ENCODE results near the gene RASA3. TPM values are rescaled to one million over a fixed set of nuclear protein-coding genes. Genes with fewer than 3 reads are reported as not detected.

Gene RASA3
- total RNA-seq, 2 donors from 2014 or later = 6.3 to 12.0 TPM

DNA sequence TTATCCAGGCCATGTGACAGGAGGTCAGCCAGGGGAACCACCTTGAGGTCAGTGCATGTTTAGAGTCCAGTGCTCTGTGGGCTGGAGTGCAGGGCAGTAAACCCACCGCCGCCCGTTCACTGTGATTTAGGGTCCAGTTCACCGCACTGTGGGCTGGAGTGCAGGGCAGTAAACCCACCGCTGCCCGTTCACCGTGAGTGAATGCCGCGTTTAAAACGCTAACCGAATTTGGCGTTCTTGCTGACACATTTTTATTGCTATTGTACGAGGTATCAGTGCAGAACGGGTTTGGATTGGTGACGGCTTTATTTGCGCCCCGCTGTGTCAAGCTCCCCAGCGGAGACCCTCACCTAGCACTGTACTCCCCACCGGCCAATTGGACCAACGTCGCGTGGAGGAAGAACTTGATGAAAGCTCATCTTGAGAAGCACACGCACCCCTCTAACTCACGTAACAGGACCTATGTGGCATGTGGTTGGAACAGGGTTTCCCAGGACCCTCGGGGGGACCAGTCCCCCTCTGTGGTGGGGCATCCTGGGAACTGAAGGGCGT is 186.5 kb downstream of the RASA3 start:
- no peak for TF ChIP-seq CTCF (conservative IDR thresholded peaks at IDR 0.05)

GRCh38 chr13:113943821-113944565 is 188.4 kb downstream of the RASA3 start:
- H3K36me3 Mint-ChIP-seq (ENCODE audit: low read depth) = no peaks in the 10 kb centered on the region
- peaks cover 20% of the 10 kb centered on the region for H3K27me3 Mint-ChIP-seq (ENCODE audit: insufficient read depth)
- TF ChIP-seq CTCF (conservative IDR thresholded peaks at IDR 0.05) = no peak
- no peak overlapping the region for H3K27ac ChIP-seq (ENCODE audit: low read depth, low read length)
- no peaks in the 10 kb centered on the region for H3K4me1 Mint-ChIP-seq
- H3K27me3 ChIP-seq (ENCODE audit: control insufficient read depth, insufficient read depth, low read length, poor library complexity, severe bottlenecking) = peaks cover 35% of the 10 kb centered on the region
- no peaks in the 10 kb centered on the region for H3K9me3 ChIP-seq (ENCODE audit: control insufficient read depth, low read length)
- 86 to 92% methylated on average over 11 to 19 of the region's 19 CpGs for WGBS, 2 experiments (ENCODE audit: insufficient coverage in 1 of 2, insufficient read length in 1 of 2)
- no peak for DNase-seq
- H3K9me3 Mint-ChIP-seq = peaks cover 3% of the 10 kb centered on the region
- H3K36me3 ChIP-seq (ENCODE audit: control insufficient read depth, insufficient read depth, low read length) = no peaks in the 10 kb centered on the region
- no peaks in the 10 kb centered on the region for H3K4me1 ChIP-seq (ENCODE audit: control insufficient read depth, insufficient read depth, low read length)
- H3K4me3 ChIP-seq (ENCODE audit: low read length) = no peak overlapping the region
- H3K27ac Mint-ChIP-seq = no peak overlapping the region
- no peak overlapping the region for H3K9ac ChIP-seq (ENCODE audit: extremely low read depth, low read length, poor library complexity, severe bottlenecking)
- no peak overlapping the region for H3K4me3 Mint-ChIP-seq

More for the DNA sequence above, 186.5 kb downstream of the RASA3 start:
- Histone ChIP-seq H3K9ac (ENCODE audit: extremely low read depth, low read length, poor library complexity, severe bottlenecking) (no peak overlapping the region), H3K27me3 (ENCODE audit: control insufficient read depth, insufficient read depth, low read length, poor library complexity, severe bottlenecking) (peaks cover 21% of the 10 kb centered on the region), H3K4me1 (ENCODE audit: control insufficient read depth, insufficient read depth, low read length) (no peaks in the 10 kb centered on the region), H3K4me3 (ENCODE audit: low read length) (no peak overlapping the region), H3K9me3 (ENCODE audit: control insufficient read depth, low read length) (no peaks in the 10 kb centered on the region), H3K36me3 (ENCODE audit: control insufficient read depth, insufficient read depth, low read length) (no peaks in the 10 kb centered on the region), H3K27ac (ENCODE audit: low read depth, low read length) (no peak overlapping the region)
- no peak overlapping the region for H3K27ac Mint-ChIP-seq
- H3K36me3 Mint-ChIP-seq (ENCODE audit: low read depth) = no peaks in the 10 kb centered on the region
- DNase-seq = no peak
- H3K9me3 Mint-ChIP-seq = peaks cover 3% of the 10 kb centered on the region
- WGBS, 2 experiments (ENCODE audit: insufficient coverage in 1 of 2, insufficient read length in 1 of 2) = 95% methylated on average over 20 to 26 of the region's 26 CpGs
- peaks cover 16% of the 10 kb centered on the region for H3K27me3 Mint-ChIP-seq (ENCODE audit: insufficient read depth)
- no peak overlapping the region for H3K4me3 Mint-ChIP-seq
- no peaks in the 10 kb centered on the region for H3K4me1 Mint-ChIP-seq

- Mint-ChIP-seq H3K9me3 (peaks cover 3% of the 10 kb centered on the region), H3K36me3 (ENCODE audit: low read depth) (no peaks in the 10 kb centered on the region), H3K4me3 (no peak overlapping the region), H3K27me3 (ENCODE audit: insufficient read depth) (peaks cover 33% of the 10 kb centered on the region), H3K4me1 (no peaks in the 10 kb centered on the region), H3K27ac (no peak overlapping the region)
- TF ChIP-seq CTCF (conservative IDR thresholded peaks at IDR 0.05) = no peak
- no peaks in the 10 kb centered on the region for H3K9me3 ChIP-seq (ENCODE audit: control insufficient read depth, low read length)
- WGBS, 2 experiments (ENCODE audit: insufficient coverage in 1 of 2, insufficient read length in 1 of 2) = 94 to 97% methylated on average over 11 to 23 of the region's 23 CpGs
- H3K27ac ChIP-seq (ENCODE audit: low read depth, low read length) = no peak overlapping the region
- peaks cover 49% of the 10 kb centered on the region for H3K27me3 ChIP-seq (ENCODE audit: control insufficient read depth, insufficient read depth, low read length, poor library complexity, severe bottlenecking)
- peaks cover 2% of the 10 kb centered on the region for H3K4me1 ChIP-seq (ENCODE audit: control insufficient read depth, insufficient read depth, low read length)
- H3K36me3 ChIP-seq (ENCODE audit: control insufficient read depth, insufficient read depth, low read length) = no peaks in the 10 kb centered on the region
- H3K9ac ChIP-seq (ENCODE audit: extremely low read depth, low read length, poor library complexity, severe bottlenecking) = no peak overlapping the region
- no peak for DNase-seq
- no peak overlapping the region for H3K4me3 ChIP-seq (ENCODE audit: low read length)
Observed at GRCh38 chr13:113942591-113943103, 189.8 kb downstream of the RASA3 start.
